HG02759 (cell line): ENCODE measurements around the gene AQP12B.

Experiments used
- ATAC-seq: cut with Tn5 transposase; IDR thresholded peaks from one replicate; pipeline ENCODE4 v1.9.1; 2021; ENCODE audit warnings: mild to moderate bottlenecking, moderate library complexity; ENCODE audit not compliant: unreplicated experiment

Gene AQP12B

DNA sequence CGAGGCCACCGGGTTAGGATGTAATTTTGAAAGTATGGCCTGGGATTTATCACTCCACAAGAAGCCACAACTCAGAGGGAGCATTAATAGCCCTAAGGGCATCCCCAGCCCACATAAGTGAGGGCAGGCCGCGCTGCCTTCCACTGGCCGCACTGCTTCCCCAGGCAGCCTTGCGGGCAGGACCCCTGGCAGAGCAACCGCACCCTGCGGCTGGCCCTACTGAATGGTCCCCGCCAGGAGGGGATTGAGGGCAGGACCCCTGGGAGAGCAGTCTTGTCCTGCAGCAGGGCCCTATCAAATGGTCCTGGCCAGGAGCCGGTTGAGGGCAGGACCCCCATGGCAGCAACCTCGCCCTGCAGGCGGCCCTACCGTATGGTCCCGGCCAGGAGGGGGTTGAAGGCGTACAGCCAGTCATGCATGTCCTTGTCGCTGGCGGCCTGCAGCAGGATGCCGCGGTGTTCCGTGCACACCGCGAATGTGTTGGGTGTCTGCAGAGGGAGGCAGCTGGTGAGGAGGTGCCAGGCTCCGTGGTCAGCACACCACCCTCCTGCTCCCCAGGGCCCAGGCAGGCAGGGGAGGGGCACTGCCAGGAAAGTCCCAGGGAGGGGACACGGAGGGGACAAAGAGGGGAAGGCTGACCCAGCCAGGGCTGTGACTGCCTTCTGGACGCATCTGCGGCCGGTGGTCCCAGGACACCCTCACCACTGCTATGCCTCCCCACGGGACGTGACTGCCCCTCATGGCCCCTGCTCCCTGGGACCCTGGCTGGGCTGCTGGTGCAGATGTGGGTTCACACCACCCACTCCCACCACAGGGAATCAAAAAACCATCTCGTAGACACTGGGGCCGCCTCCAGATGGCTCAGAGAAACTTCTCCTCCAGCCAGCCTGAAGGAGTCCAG lies 35.2 kb upstream of the AQP12B start:
- no peak for ATAC-seq

DNA sequence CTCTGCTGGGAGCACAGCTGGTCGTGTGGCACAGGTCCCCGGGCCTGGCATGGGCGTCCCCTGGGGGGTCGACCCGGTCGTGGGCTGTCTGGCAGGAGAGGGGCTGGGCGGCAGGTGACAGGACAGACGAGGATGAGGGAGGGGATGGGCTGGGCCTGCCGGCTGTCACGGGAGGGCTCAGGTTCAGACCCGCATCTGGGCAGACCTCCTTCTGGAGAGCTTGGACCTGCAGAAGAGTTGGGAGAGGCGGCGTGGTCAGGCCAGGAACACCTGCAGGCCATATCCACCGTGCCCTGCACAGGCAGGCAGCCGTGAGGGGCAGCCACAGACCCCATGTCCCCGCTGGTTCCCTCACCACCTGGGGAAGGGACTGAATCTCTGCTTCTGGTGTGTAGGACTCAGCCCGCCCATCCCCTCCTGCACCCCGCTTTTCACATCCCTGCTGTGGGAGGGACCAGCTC lies 34.5 kb upstream of the AQP12B start:
- no peak for ATAC-seq

DNA sequence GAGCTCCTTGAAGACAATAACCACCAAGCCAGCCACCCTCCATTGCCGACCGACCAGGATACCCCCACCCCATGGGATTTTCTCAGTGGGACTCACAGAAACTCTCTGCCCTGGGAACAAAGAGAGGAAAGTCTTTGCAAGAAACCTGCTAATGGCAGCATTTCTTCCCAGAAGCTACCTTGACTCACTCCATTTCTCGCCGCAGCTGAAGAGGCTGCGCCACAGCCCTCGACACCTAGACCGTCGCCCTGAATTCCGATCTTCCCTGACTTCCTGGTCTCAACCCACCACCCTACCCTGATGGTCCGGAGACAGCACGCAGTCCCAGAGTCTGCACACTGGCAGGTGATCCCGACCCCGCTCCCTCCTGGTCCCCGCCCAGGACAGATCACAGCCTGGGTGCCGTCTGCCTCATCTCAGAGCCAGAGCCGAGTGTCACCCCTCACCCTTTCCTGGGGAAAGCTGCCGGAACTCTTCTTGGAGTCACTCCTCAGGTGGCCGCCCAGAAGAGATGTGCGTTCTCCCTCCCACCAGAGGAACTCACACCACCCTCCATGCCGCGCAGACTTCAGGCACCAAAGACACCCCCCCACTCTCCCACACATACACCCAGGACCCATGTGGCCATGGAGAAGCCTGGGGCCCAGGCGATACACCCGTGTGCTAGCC lies 33.6 kb upstream of the AQP12B start:
- ATAC-seq, result no peak

DNA sequence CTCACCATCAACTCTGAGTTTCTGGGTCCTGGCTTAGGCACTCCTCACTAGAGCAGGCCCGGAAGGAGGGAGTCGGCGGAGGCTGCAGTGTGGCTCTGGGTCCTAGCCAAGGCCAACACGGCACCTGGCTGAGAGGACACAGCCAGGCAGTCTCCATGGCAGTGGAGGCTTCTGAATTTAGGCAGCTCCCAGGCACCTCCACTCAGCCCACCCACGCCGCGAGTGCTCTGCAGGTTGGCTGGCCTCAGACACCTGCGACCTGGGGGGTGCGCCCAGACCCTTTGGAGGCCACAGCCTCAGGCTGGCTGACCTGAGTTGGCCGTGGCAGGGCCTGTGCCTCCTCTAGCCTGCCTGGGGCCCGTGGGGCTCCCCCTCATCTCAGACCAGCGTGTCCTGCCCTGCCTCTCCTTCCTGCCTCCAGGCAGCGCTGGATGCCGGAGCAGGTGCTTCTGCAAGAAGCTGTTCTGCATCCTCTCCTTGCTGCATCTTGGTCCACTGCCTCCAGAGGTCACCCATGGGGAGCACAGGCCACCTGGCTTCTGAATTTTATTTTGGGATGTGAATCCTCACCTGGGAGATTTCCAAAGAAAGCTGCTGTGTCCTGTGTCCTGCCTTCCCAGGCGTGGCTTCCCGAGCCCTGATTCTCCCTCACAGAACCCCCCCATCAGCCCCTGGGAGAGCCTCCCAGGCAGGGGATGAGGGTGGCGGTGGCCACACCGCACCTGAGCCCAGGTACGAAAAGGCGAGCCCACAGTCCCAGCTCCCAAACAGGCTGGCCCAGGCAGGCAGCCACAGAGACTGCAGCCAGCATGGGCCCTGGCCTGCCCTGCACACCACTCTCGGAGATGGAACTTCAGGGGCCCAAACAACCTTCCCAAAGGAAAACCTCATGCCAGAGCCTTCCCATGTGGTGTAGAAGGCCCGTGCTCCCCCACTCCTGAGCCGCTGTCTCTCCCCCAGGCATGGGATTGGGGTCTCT lies 32.4 kb upstream of the AQP12B start:
- ATAC-seq, result no peak

DNA sequence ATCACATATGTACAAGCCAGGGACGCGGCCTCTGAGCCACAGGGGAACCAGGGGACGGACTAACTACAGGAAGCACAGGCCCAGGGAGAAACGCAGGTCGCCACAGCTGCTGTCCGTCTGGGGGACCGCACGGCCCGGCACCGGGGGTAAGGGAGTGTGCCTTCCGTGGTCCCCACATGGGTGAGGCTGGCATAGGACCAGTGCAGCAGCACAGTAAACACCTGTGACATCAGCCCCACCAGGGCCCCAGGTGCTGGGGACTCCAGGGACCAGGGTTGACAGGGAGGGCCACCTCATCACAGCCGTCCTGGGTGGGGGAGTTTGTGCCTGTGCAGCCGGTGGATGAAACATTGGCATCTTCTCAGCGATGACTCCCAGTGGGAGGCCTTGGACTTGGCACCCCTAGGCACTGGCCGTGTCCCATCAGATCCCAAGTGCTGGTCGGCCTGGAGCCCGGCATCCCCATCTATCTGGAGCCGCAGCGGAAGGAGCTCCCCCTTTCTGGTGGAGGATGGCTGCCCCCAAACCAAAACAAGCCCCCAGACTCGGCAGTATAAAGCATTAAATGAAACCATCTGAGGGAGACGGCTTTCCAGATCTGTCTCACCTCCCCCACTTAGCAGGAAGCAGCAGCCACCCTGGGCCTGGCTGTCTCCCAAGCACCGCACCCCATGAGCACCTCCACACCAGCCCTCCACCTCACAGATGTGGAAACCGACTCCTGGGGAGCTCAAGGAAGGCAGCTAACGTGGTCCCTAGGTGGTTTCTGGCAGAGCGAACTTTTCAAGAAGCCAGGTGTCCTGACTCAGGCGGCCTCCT lies 31.5 kb upstream of the AQP12B start:
- ATAC-seq, result no peak

DNA sequence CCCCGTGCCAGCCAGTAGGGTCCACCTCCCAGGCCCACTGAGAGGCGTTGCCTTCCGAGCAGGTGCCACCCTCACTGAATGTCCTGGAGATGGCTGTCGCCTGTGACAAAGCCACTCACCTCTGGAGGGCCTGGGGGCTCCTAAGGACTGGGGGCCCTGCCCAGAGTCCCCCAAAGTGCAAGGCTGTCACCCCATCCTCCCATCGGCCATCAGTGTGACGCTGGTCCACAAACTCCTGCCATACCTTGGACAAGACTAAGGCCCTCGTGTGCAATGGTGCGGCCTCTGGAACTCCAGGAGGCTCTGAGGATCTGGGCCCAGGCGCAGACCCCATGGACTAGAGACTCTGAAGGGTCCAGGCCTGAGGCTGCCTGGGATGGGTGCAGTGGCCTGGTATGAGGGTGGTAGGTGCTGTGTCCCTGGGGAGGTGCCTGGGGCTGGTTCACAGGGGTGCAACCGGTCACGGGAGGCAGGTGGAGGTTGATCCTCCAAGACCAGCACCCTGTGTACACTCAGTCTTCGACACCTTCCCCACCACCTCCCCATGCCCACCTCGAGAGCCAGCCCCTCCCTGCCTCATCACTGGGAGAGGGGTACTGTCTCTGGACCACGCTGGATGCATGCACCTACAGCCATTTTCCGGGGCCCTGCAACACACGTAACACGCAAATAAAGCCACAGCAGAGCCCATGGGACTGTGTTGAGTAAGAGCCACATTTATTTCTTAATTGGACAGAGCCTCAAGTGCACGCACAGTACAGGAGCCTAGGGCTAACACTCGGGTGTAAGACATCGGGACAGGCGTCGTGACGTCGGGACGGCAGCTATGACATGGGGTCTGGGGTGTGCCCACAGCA lies 30.6 kb upstream of the AQP12B start:
- no peak for ATAC-seq

DNA sequence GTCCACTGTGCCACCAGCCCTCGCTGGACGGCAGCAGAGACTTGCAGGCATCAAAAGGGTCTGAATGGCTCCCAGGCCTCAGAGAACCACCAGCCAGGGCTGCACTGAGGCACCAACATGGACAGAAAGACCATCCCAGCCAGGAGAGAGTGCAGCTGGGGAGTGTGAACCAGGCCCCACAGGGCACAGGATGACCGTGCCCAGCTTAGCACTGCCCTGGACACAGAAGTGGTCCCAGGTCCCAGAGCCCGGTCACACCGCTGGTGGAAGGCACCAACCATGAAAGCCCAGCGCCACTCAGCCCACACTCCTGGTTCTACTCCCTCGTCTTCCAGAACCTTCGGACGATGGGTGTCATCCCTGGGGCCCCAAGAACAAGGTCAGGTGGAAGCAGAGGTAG lies 29.4 kb upstream of the AQP12B start:
- no peak for ATAC-seq

DNA sequence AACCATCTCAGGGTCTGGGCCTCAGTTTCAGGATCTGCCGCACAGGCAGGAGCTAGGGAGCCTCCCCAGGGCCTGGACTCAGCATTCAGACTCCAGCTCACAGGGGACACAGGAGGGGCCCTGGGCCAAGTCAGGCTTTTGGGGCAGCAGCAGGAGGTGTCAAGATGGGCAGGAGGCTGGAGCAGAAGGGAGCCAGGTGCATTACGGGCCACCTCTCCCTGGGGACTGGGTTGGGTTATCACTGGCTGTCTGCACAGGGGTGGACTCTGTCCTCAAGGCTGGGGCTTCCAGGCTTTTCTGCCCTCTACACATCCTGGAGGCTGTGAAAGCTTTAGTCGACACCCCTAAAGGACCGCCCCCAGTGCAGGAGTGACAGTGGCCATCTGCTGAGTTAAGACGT lies 29.0 kb upstream of the AQP12B start:
- no peak for ATAC-seq

DNA sequence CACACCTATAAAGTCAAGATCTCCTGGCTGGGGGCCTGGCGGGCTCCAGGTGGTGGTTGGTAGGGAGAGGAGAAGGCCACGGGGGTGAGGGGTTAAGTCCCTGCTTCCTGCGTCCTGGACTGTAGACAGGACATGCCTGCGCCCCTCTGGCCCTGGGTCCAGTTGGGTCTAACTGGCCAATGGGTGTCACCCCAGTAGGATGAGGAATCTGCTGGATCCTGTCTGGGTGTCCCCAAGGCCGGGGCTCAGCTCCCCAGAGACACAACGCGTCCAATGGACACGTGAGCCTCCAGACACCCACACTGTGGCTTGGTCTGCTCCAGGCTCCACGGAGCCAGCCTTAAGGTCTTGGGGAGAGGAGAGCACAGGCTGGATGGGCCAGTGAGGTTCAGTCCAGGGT lies 28.6 kb upstream of the AQP12B start:
- ATAC-seq, result no peak

DNA sequence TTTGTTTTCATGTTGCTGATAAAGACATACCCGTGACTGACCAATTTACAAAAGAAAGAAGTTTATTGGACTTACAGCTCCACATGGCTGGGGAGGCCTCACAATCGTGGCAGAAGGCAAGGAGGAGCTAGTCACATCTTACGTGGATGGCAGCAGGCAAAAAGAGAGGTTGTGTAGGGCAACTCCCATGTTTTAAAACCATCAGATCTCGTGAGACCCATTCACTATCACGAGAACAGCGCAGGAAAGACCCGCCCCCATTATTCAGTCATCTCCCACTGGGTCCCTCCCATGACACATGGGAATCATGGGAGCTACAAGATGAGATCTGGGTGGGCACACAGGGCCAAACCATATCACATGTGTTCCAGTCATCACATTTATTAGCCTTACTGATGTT lies 25.8 kb upstream of the AQP12B start:
- ATAC-seq, result no peak

DNA sequence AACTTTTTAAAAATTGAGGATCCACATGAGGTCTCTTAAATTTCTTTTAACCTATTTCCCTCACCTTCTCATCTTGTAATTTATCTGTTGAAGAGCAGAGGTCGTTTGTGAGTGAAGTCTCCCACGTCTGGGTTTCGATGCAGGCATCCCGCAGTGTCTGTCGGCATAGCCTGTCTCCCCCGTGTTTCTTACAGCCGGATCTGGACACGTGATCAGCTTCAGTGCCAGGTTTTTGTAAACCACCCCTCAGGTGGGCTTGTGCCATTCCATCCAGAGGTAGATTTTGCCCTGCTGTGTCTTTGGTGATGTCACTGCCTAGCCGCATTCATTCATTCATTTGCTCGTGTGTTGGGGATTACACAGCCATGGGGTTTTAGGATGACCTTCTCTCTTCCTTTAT lies 25.1 kb upstream of the AQP12B start:
- no peak for ATAC-seq

DNA sequence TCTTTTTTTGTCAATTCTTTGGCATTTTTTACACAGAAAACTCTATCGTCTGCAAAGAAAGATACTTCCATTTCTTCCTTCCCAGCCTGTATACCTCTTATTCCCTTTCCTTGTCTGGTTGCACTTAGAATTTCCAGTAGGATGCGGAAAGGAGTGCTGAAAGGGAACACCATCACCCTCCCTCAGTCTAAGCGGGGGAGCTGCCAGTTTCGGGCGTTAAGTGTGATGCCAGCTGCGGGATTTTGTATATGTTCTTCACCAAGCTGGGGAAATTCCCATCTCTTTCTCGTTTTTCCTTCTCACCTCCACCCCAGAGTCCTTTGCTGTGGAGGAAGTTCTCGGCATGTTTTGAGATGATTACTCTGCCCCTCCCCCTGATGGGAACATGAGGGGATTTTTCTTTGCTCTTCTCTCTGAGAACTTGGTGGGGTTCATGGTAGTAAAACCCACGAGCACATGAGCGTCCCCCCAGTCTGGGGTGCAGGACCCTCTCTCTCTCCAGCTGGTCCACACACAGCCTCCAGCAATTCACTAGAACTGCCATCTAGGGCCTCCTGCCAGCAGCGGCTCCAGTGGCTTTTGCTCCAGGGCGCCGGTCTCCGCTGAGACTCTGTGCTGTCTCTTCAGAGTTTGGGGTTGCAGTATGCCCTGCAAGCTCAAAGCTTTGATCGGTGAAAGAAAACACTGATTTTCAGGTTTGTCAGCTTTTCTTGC lies 24.5 kb upstream of the AQP12B start:
- ATAC-seq, result no peak

DNA sequence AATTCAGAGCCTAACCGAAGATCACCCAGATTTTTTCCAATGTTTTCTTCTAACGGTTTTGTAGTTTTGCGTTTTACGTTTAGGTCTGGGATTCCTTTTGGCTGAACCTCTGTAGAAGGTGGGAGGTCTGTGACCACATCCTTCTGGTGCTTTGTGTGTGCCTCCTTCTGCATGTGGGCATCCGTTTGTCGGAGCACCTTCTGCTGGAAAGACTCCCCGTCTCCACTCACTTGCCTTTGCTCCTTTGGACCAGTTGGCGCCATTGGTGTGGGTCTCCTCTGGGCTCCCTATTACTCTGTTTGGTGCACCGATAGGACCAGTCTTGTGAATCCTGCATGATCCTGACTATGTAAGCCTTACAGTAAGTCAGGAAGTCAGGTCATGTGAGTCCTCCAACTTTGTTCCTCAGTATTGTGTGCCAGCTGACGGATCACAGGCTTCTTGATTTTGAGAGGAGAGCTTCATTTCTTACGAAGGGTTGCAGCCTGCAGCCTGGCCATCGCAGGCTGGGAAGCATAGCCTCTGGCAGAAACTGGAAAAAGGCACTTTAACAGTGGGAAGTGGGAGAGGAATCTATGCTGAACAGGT lies 22.6 kb upstream of the AQP12B start:
- no peak for ATAC-seq

DNA sequence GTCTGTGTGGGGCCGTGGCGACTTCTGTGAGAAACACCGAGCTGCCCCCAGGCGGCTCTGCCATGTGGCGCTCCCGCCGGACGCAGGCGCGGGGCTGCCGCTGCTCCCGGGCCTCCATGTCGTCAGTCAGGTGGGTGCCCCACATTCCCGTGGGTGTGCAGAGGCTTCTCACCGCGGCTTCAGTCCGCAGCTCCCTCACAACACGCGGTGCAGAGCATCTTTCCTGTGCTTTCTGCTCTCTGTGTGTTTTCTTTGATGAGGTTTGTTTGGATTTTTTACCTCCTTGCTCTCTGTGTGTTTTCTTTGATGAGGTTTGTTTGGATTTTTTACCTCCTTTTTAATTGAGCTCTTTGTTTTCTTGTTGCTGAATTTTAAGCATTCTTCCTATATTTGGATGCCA lies 22.0 kb upstream of the AQP12B start:
- ATAC-seq, result no peak

DNA sequence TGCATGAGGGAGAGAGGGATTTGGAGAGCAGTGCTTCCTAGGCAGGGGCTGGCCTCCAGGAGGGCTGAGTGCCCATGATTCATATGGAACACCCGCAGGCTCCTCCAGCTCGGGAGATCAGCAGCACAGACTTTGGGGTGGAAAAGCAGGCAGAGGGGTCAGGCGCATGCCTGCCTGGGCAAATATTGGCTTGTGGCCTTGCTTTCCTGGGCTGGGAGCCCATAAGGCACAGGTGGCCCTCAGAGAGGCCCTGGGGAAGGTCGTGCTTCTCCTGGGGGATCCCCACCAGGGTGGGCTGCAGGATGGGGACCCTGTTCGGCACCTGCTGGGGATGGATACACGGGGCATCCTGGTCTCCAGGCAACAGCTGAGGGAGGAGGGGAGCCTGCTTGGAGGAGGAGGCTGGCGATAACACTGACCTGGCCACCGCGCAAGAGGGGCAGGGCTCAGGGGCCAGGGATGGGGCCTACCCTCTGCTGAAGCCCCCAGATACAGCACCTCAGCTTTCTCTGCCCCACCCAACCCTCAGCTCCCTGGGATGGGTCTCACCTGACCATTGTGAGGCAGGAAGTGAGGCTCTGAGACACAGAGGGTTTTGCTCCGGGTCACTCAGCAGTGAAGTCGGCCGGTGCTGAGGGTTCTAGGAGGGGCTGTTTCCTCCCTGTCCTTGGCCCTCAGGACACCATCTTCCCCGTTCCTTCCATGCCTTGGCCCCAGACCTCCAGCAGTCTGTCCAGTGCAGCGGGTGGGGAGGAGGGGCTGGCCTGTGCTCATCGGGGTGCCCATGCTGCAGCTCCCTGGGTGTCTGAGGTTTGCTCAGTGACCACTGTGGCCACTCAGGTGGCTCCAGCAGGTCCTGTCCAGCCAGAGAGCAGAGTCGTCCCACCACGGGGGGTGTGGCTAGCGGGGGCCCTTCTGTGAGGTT lies 21.0 kb upstream of the AQP12B start:
- ATAC-seq, result no peak

DNA sequence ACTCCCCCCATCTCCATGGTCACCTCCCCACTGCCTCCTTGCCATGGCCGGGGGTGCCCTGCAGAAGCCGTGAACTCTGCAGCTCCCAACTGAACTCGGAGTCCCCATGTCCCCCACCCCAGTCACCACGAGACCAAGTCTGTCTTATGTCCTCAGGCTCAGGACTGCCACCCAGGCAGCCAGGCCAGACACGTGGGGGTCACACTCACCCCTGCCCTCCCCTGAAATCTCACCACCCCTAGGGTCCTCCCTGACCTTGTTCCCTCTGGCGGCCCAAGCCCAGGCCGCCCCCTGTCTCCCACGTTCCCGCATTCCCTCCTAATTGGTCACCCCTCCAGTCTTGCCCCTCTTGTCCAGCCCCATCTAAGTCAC lies 19.9 kb upstream of the AQP12B start:
- no peak for ATAC-seq
